Forelimb muscle (tissue), 1 donor: ENCODE measurements around the gene BTBD2. TPM values are rescaled to one million over a fixed set of nuclear protein-coding genes. Genes with fewer than 3 reads are reported as not detected.

Source experiments
- DNase-seq: peaks from one replicate; pipeline ENCODE4 v3.0.0-alpha.2; 2013; ENCODE audit warnings: low read depth
- polyA plus RNA-seq: library from polyadenylated mRNA; unstranded; fragments of 120-200 nt; gene quantifications from one replicate; pipeline ENCODE4 v1.2.1, GENCODE V29; 2013; ENCODE audit not compliant: insufficient read length

BTBD2 gene
- polyA plus RNA-seq, 1 donor: 68.1 TPM

DNA sequence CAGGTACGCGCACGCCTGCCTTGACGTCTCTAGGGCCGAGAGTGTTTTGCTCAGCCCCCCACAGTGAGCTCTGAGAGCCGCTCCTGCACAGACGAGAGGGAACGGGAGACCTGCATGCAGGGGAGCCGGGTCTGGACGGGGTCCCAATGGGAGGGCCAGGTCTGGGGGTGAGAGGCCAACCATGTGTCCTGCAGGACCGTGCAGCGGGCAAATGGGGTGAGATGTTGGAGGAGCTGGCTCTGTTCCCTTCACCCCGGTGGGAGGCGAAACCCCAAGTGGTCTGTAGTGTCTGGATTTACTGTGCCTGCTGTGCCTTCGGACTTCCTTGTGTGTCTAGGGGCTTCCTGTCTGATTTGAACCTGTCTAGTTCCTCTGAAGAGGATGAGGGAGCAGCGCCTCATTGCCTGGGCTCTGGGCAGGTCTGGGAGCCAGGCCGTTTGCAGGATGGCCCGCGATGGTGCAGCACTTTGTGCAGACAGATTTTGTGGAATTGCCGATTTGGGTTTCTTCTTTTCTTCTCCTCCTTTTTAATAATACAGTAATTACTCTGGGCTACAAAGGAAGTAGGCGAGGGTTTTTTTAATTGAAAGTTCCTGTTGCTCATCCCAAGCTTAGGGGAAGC lies 72.5 kb downstream of the BTBD2 start:
- no peak for DNase-seq

DNA sequence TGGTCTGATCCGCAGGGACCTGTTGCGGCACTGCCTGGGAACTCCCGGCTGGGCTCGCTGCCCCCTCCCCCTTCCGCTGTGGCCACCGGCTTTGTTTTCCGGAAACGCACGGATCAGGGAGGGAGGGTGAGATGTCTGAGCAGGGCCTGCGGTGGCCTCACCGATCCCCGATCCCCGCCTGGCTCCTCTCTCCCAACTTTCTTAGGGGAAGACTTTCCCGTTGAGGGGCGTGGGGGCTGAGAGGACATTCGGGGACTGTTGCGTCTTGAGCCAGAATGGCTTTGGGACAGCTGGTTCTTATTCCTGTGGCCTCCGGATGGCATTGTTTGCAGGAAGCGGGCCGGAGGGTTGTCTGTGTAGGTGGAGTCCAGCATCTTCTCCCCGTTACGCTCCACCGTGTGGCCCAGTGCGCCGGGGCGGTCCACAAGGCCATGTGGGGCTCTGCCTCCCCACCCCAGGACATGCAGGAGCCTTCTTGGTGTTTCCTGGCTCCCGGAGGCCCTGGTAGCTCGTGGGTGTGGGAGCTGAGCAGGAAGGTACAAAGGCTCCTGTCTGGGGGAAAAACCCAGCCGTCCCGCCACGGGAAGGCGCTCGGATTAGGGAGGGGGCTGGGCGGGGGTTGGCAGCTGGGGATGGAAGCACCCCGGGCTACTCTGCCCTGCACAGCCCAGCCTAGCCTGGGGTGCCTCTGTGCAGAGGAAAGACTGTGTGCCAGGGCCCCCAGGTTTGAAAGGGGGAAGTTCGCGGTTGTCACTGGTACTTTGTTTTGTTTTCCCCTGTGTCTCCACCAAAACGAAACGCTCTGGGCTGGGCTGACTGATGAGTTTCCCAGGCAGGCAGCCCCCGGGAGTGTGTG lies 73.2 kb downstream of the BTBD2 start:
- no peak for DNase-seq

DNA sequence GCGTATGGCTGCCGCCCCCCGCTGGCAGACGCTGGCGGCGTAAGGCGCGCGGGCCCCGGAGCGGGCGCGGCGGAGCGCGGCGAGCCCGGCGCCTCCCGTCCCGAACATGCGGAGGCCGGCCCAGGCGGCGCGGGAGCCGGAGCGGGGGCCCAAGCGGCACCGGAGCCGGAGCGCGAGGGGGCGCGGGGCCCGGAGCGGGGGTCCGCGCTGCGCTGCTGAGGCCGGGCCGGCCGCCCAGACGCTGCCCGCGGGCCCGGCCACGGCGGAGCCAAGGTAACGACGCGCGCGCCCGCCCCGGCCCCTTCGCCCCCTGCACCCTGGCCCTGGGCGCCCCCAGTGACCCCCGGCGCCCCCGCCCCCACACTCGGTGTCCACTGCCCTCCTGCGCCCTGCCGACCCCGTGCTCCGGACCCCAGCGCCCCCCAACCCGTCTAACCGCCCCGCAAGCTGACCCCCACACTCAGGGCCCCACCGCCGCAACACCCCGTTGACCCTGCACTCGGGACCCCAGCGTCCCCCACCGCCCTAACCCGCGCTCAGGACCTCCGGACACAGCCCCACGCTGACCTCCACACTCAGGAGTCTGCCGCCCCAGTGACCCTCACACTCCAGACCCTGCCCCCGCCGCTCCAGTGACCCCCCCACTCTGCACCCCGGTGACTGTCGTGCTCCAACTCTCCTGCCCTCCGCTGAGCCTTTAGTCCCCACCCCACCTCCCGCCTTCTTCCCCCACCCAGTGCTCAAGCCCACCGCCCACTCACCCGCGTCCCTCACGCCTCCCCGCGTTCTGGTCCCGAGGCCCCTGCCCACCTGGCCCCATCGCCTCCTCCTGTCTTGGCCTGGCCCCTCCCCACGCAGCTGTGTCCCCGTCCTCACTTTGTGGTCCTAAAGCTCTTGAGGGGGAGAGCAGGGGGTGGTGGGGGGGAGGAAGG lies 74.1 kb downstream of the BTBD2 start, which contains the start of gene CSNK1G2:
Gene CSNK1G2, plus strand, starts transcription at position 27 of the 932 bp plus-strand sequence. CDS start 28,601 bp downstream, outside the sequence.
- DNase-seq: no peak

DNA sequence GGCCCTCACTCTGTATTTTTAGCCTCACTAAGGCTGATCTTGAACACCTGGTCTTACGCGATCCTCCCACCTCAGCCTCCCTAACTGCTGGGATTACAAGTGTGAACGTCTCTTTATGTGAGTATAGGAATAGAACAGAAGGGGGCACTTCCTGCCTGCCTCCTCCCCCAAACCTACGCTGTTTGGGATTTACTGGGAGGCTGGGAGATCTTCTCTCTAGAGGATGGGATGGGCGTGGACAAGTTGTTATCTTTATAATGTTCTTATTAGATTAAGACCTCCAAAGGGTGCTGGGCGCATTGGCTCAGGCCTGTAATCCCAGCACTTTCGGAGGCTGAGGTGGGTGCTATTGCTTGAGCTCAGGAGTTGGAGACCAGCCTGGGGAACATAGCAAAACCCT lies 77.4 kb downstream of the BTBD2 start:
- no peak for DNase-seq

DNA sequence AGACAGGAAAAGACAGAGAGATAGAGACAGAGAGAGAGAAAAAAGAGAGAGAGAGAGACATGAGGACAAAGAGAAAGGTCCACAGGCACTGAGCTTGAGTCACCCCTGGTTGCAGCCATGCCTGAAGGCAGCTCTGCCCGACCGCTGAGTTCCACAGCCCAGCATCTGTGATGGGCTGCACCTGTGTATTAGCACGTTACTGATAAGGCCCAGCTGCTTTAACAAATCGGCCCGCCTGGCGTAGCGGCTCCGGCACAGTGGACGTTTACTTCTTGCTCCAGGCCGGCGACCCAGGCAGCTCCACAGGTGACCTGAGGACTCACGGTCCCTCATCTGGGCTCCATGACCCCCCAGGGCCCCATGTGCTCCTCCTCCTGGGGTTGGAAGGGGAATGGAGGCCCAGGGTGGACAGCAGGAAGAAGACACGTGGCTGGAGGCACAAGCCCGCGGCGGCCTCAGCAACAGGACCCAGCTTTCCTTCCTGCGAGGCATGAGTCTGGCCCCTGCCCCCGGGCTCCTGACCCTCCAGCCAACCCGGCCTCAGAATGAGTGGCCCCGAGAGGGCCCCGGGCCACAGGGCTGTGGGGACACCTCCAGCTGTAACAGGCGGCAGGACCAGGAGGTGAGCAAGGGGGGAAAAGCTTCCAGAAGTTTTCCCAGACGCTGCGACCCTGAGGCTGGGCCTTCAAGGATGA lies 78.5 kb downstream of the BTBD2 start:
- DNase-seq: no peak

DNA sequence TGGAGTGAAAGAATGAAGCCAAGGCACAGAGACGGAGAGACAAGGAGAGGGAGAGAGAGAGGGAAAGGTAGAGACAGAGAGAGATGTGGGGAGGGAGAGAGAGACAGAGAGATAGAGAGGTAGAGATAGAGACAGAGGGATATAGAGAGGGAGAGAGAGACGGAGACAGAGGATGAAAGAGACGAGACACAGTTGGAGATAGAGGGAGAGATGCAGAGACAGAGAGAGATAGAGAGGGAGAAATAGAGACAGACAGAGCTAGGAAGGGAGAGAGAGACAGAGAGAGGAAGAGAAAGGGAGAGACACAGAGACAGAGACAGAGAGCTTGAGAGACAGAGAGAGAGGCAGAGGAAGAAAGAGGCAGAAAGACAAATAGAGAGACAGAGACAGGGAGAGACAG lies 79.1 kb downstream of the BTBD2 start:
- DNase-seq: no peak

DNA sequence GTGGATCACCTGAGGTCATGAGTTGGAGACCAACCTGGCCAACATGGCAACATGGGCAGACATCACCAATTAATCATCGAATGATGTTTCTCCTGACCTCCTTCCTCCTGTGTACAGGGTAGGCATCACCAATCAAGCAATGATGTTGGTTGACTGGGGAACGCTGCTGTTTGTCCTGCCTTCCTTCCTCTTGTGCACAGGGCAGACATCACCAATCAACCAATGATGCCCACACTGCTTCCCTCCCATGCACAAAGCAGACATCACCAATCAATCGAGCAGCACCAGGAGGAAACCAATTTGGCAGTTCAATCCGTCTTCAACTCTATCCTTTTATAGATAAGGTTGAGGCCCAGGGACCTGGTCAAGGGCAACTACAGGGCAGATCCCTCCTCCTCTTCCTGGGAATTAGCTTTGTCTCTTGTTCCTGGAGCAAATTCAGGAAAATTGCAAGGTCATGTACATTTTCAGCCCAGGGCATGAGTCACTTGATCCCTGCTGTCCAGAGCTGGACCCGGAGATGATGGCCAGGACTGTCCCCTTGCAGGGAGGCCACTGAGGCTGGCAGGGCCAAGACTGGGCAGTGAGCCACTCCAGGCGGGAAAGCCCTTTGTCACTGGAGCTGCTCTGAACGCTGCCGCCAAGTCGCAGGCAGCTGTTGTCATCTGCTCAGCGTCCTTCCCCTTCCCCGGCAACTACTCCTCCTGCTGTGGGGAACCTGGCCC lies 79.9 kb downstream of the BTBD2 start:
- DNase-seq: no peak

Other genes starting within 250 kb of the BTBD2 start
- gene ATP8B3, start 203.4 kb downstream of the BTBD2 start, polyA plus RNA-seq: 0.51 TPM
- gene REXO1, start 167.2 kb downstream of the BTBD2 start, polyA plus RNA-seq: 22.8 TPM
- gene KLF16, start 152.1 kb downstream of the BTBD2 start, polyA plus RNA-seq: 13.6 TPM
- gene ABHD17A, start 130.2 kb downstream of the BTBD2 start, polyA plus RNA-seq: 52.9 TPM
- gene ADAT3, start 110.3 kb downstream of the BTBD2 start, polyA plus RNA-seq: 2.4 TPM
- gene SCAMP4, start 110.3 kb downstream of the BTBD2 start, polyA plus RNA-seq: 27.1 TPM
- gene CSNK1G2, start 74.5 kb downstream of the BTBD2 start, polyA plus RNA-seq: 37.1 TPM
- gene MKNK2, start 35.5 kb upstream of the BTBD2 start, polyA plus RNA-seq: 95.0 TPM
- gene MOB3A, start 80.6 kb upstream of the BTBD2 start, polyA plus RNA-seq: 13.4 TPM
- 1.1 TPM for gene IZUMO4, start 81.2 kb upstream of the BTBD2 start, polyA plus RNA-seq
- 53.5 TPM for gene AP3D1, start 135.9 kb upstream of the BTBD2 start, polyA plus RNA-seq
- 20.0 TPM for gene DOT1L, start 148.2 kb upstream of the BTBD2 start, polyA plus RNA-seq
- 64.0 TPM for gene PLEKHJ1, start 220.6 kb upstream of the BTBD2 start, polyA plus RNA-seq
- 63.8 TPM for gene SF3A2, start 221.1 kb upstream of the BTBD2 start, polyA plus RNA-seq
- 6.1 TPM for gene AMH, start 233.6 kb upstream of the BTBD2 start, polyA plus RNA-seq
- gene JSRP1, start 240.7 kb upstream of the BTBD2 start, polyA plus RNA-seq: 84.3 TPM